Osteocyte (in vitro differentiated cells): ENCODE data around the gene MARK4. TPM values are rescaled to one million over a fixed set of nuclear protein-coding genes. Genes with fewer than 3 reads are reported as not detected.

Source experiments
- DNase-seq: peaks from one replicate; pipeline ENCODE4 v3.0.0; 2021; ENCODE audit warnings: mixed read lengths; ENCODE audit not compliant: unreplicated experiment; ENCODE audit errors: extremely low spot score
- H3K27ac Mint-ChIP-seq: one replicate; pipeline ENCODE4 v1.8.0; 2021; ENCODE audit warnings: mild to moderate bottlenecking, mixed read lengths; ENCODE audit not compliant: unreplicated experiment
- H3K27me3 Mint-ChIP-seq: one replicate; pipeline ENCODE4 v1.8.0; 2021; ENCODE audit warnings: mixed read lengths; ENCODE audit not compliant: unreplicated experiment
- H3K36me3 Mint-ChIP-seq: one replicate; pipeline ENCODE4 v1.8.0; 2021; ENCODE audit warnings: mixed read lengths; ENCODE audit not compliant: unreplicated experiment
- H3K4me1 Mint-ChIP-seq: one replicate; pipeline ENCODE4 v1.8.0; 2021; ENCODE audit warnings: mixed read lengths; ENCODE audit not compliant: unreplicated experiment
- H3K4me3 Mint-ChIP-seq: one replicate; pipeline ENCODE4 v1.8.0; 2021; ENCODE audit warnings: mild to moderate bottlenecking, moderate library complexity, mixed read lengths; ENCODE audit not compliant: unreplicated experiment
- H3K9me3 Mint-ChIP-seq: one replicate; pipeline ENCODE4 v1.8.0; 2021; ENCODE audit warnings: mixed read lengths; ENCODE audit not compliant: unreplicated experiment
- total RNA-seq: library from RNA; stranded (reverse); gene quantifications from 2 replicates; pipeline ENCODE4 v1.2.1, GENCODE V29; 2021
- TF ChIP-seq, protein P1 (sequence below): fragments of 200-600 bp; sonication (generic); IDR thresholded peaks from 2 replicates; pipeline ENCODE4 v1.5.0; 2021; ENCODE audit warnings: antibody characterized with exemption, mild to moderate bottlenecking, moderate library complexity

Gene MARK4
- total RNA-seq, 1 donor from 2014 or later: 61.2 TPM

DNA sequence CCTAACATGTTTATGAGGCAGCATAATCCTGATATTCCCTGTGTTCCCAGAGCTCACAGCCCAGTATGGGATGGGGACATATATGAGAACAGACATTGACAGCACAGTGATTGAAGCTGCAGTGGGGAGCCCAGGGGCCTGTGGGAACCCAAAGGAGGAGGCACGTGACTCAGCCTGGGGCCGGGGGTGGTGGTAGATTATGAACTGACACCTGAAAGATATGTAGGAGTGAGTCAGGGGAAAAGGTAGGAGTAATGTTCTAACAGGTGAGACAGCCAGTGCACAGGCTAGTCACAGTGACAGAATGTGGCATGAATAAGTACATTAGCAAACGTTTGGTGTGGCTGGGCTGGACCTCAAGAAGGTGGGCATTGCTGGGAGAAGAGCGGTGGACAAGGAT lies 42.6 kb downstream of the MARK4 start:
- H3K4me3 Mint-ChIP-seq: no peak overlapping the region
- H3K4me1 Mint-ChIP-seq: no peaks in the 10 kb centered on the region
- TF ChIP-seq, protein P1, sequence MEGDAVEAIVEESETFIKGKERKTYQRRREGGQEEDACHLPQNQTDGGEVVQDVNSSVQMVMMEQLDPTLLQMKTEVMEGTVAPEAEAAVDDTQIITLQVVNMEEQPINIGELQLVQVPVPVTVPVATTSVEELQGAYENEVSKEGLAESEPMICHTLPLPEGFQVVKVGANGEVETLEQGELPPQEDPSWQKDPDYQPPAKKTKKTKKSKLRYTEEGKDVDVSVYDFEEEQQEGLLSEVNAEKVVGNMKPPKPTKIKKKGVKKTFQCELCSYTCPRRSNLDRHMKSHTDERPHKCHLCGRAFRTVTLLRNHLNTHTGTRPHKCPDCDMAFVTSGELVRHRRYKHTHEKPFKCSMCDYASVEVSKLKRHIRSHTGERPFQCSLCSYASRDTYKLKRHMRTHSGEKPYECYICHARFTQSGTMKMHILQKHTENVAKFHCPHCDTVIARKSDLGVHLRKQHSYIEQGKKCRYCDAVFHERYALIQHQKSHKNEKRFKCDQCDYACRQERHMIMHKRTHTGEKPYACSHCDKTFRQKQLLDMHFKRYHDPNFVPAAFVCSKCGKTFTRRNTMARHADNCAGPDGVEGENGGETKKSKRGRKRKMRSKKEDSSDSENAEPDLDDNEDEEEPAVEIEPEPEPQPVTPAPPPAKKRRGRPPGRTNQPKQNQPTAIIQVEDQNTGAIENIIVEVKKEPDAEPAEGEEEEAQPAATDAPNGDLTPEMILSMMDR: no peak
- no peak overlapping the region for H3K27ac Mint-ChIP-seq
- H3K9me3 Mint-ChIP-seq: peaks cover 3% of the 10 kb centered on the region
- no peak for DNase-seq
- peaks cover 43% of the 10 kb centered on the region for H3K36me3 Mint-ChIP-seq
- no peaks in the 10 kb centered on the region for H3K27me3 Mint-ChIP-seq

DNA sequence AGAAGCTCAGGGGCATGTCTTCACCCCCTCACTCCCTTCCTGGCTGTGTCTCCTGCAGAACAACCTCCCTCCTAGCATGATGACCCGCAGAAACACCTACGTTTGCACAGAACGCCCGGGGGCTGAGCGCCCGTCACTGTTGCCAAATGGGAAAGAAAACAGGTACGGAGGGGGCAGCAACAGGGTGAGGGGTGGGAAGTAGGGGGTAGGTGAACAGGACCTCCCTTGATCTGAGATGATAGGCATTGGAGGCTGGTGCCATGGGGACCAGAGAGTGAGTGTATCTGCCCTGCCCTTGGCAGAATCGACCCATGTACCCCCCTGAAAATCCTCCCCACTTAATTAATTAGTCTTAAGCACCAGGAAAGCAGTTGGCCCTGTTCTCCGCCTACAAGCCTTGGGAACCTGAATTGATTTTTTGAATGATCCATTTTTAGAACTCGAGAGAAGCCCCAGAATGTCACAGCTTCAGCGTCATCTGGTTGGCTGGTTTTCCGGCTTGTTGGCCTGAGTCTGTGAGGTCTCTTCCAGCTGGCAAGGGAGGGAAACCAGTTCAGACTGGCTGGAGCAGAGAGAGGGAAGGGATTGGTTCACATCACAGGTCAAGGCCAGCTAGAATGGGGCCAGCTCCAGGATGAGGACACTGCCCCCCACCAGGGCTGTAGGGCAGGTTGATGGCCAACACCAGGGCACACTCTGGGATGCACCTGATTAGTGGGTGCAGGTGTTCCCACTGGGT lies 43.4 kb downstream of the MARK4 start:
- H3K9me3 Mint-ChIP-seq: peaks cover 3% of the 10 kb centered on the region
- H3K4me3 Mint-ChIP-seq: no peak overlapping the region
- TF ChIP-seq, protein P1: no peak
- no peak for DNase-seq
- H3K36me3 Mint-ChIP-seq: peaks cover 49% of the 10 kb centered on the region
- H3K4me1 Mint-ChIP-seq: no peaks in the 10 kb centered on the region
- H3K27me3 Mint-ChIP-seq: no peaks in the 10 kb centered on the region
- H3K27ac Mint-ChIP-seq: no peak overlapping the region

DNA sequence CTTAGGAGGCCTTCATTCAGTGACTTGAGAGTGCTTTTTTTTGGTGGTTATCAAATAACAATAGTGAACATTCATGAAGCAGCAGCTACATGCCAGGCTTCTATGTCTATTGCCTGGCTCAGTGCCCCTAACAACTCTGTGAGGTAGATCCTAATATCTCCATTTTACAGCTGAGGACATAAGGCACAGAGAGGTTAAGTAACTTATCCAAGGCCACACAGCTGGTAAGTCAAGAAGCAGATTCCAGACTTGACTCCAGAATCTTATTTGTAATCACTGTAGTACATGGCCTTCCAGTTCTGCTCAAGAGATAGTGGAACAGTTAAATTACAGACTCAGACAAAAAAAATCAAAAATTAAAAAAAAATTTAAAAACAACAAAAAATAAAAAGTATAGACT lies 44.8 kb downstream of the MARK4 start:
- H3K36me3 Mint-ChIP-seq: peaks cover 55% of the 10 kb centered on the region
- TF ChIP-seq, protein P1: no peak
- peaks cover 3% of the 10 kb centered on the region for H3K9me3 Mint-ChIP-seq
- no peak overlapping the region for H3K27ac Mint-ChIP-seq
- DNase-seq: no peak
- H3K4me1 Mint-ChIP-seq: no peaks in the 10 kb centered on the region
- H3K27me3 Mint-ChIP-seq: no peaks in the 10 kb centered on the region
- no peak overlapping the region for H3K4me3 Mint-ChIP-seq

DNA sequence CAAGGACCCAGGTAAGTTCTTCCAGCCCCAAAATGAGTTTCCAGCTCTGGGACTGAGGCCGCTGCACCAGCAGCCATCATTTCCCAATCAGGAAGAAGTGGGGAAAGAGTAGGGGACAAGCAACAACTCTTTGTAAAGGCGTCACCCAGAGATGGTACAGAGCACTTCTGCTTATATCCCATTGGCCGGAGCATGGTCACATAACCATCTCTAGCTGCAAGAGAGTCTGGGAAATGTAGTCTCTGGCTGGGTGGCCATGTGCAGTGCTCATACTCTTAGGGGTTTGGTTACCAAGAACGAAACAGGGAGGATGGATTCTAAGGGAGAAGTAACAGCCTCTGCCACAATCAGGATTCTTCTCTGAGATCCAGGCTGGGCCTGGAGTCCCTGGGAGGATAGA lies 45.3 kb downstream of the MARK4 start:
- Mint-ChIP-seq H3K27me3 (no peaks in the 10 kb centered on the region), H3K27ac (no peak overlapping the region), H3K4me3 (no peak overlapping the region), H3K36me3 (peaks cover 52% of the 10 kb centered on the region), H3K4me1 (no peaks in the 10 kb centered on the region), H3K9me3 (peaks cover 3% of the 10 kb centered on the region)
- TF ChIP-seq, protein P1: no peak
- no peak for DNase-seq

DNA sequence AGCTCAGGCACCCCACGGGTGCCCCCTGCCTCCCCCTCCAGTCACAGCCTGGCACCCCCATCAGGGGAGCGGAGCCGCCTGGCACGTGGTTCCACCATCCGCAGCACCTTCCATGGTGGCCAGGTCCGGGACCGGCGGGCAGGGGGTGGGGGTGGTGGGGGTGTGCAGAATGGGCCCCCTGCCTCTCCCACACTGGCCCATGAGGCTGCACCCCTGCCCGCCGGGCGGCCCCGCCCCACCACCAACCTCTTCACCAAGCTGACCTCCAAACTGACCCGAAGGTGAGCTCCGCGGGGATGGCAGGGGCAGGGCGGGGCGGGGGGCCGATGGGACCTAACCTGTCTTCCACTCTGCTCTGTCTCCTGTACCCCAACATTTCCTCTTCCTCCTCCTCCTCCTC lies 46.6 kb downstream of the MARK4 start:
- no peak for DNase-seq
- H3K36me3 Mint-ChIP-seq: peaks cover 45% of the 10 kb centered on the region
- H3K4me3 Mint-ChIP-seq: no peak overlapping the region
- peaks cover under 1% of the 10 kb centered on the region for H3K9me3 Mint-ChIP-seq
- H3K27me3 Mint-ChIP-seq: no peaks in the 10 kb centered on the region
- no peak overlapping the region for H3K27ac Mint-ChIP-seq
- TF ChIP-seq, protein P1: no peak
- H3K4me1 Mint-ChIP-seq: no peaks in the 10 kb centered on the region
